ENCODE results near the gene FNIP2.

The FNIP2 gene

GRCh38 chr4:158836828-158837449, 68.1 kb downstream of the FNIP2 start:
- no peak for DNase-seq (ENCODE audit: low read depth, low spot score)

GRCh38 chr4:158837527-158838141, 68.8 kb downstream of the FNIP2 start:
- DNase-seq (ENCODE audit: low read depth, low spot score), result no peak

GRCh38 chr4:158840131-158840530, 71.3 kb downstream of the FNIP2 start:
- no peak for DNase-seq (ENCODE audit: low read depth, low spot score)

- DNase-seq (ENCODE audit: low read depth, low spot score), result no peak
Observed at GRCh38 chr4:158841540-158841939, 72.7 kb downstream of the FNIP2 start.

GRCh38 chr4:158845311-158846041, 76.7 kb downstream of the FNIP2 start:
- DNase-seq (ENCODE audit: low read depth, low spot score), result no peak

- no peak for DNase-seq (ENCODE audit: low read depth, low spot score)
Observed at GRCh38 chr4:158847535-158847934, 78.7 kb downstream of the FNIP2 start.

- no peak for DNase-seq (ENCODE audit: low read depth, low spot score)
Observed at GRCh38 chr4:158849681-158850080, 80.9 kb downstream of the FNIP2 start.

GRCh38 chr4:158850371-158850770, 81.5 kb downstream of the FNIP2 start:
- no peak for DNase-seq (ENCODE audit: low read depth, low spot score)

- peak; percentile 60 for DNase-seq (ENCODE audit: low read depth, low spot score)
Observed at GRCh38 chr4:158850800-158851644, 82.2 kb downstream of the FNIP2 start.

GRCh38 chr4:158854236-158854635, 85.4 kb downstream of the FNIP2 start:
- DNase-seq (ENCODE audit: low read depth, low spot score), result no peak

- peak; percentile 60 for DNase-seq (ENCODE audit: low read depth, low spot score)
Observed at GRCh38 chr4:158856852-158857251, 88.0 kb downstream of the FNIP2 start.

- no peak for DNase-seq (ENCODE audit: low read depth, low spot score)
Observed at GRCh38 chr4:158857951-158858350, 89.1 kb downstream of the FNIP2 start.

- no peak for DNase-seq (ENCODE audit: low read depth, low spot score)
Observed at GRCh38 chr4:158858410-158859199, 89.8 kb downstream of the FNIP2 start.

GRCh38 chr4:158859661-158860060, 90.8 kb downstream of the FNIP2 start:
- DNase-seq (ENCODE audit: low read depth, low spot score), result no peak

GRCh38 chr4:158860856-158861255, 92.0 kb downstream of the FNIP2 start:
- DNase-seq (ENCODE audit: low read depth, low spot score), result no peak

GRCh38 chr4:158861281-158861680, 92.5 kb downstream of the FNIP2 start:
- no peak for DNase-seq (ENCODE audit: low read depth, low spot score)

GRCh38 chr4:158861766-158862165, 92.9 kb downstream of the FNIP2 start:
- no peak for DNase-seq (ENCODE audit: low read depth, low spot score)

- DNase-seq (ENCODE audit: low read depth, low spot score), result no peak
Observed at GRCh38 chr4:158863296-158863695, 94.5 kb downstream of the FNIP2 start.

- DNase-seq (ENCODE audit: low read depth, low spot score), result no peak
Observed at GRCh38 chr4:158865520-158866177, 96.8 kb downstream of the FNIP2 start.

GRCh38 chr4:158869001-158869400, 100.2 kb downstream of the FNIP2 start:
- DNase-seq (ENCODE audit: low read depth, low spot score), result no peak

- no peak for DNase-seq (ENCODE audit: low read depth, low spot score)
Observed at GRCh38 chr4:158869761-158870160, 100.9 kb downstream of the FNIP2 start.
